Muscle of leg (tissue), 11 donors: ENCODE results near the gene PEX11B. TPM values are rescaled to one million over a fixed set of nuclear protein-coding genes. Genes with fewer than 3 reads are reported as not detected.

Source experiments
- DNase-seq: peaks from one replicate; pipeline ENCODE4 v3.0.0; 2013
- H3K27ac ChIP-seq: one replicate; pipeline ENCODE4 v1.5.1; 2013; ENCODE audit warnings: mild to moderate bottlenecking, low read length, control low read depth
- H3K27me3 ChIP-seq: one replicate; pipeline ENCODE4 v1.6.1; 2013; ENCODE audit warnings: low read length; ENCODE audit not compliant: control insufficient read depth, insufficient read depth
- H3K36me3 ChIP-seq: one replicate; pipeline ENCODE4 v1.6.1; 2013; ENCODE audit warnings: low read length; ENCODE audit not compliant: control insufficient read depth, insufficient read depth
- H3K4me1 ChIP-seq: one replicate; pipeline ENCODE4 v1.6.1; 2013; ENCODE audit warnings: low read length; ENCODE audit not compliant: control insufficient read depth, insufficient read depth
- H3K4me3 ChIP-seq: one replicate; pipeline ENCODE4 v1.5.1; 2013; ENCODE audit warnings: low read length, control low read depth
- H3K9me3 ChIP-seq: replicated peaks from 2 replicates; pipeline ENCODE4 v1.6.1; 2013; ENCODE audit warnings: low read depth, low read length; ENCODE audit not compliant: control insufficient read depth
- WGBS: methylation state at CpG from one replicate; pipeline ENCODE4 v1.1.5; 2013; ENCODE audit warnings: missing lambda C conversion rate; ENCODE audit not compliant: insufficient coverage; 5-methylcytosine and 5-hydroxymethylcytosine counted together
- polyA plus RNA-seq, 8 donors: library from polyadenylated mRNA; unstranded; fragments of 120-200 nt; gene quantifications; one replicate each; pipeline versions ENCODE4 v1.2.1 to v1.2.3, GENCODE V29; 2013; ENCODE audit warnings: inconsistent platforms in 1 of 8, low replicate concordance in 1 of 8; ENCODE audit not compliant: insufficient read length in 8 of 8, insufficient read depth in 1 of 8
- total RNA-seq: library from RNA; stranded (reverse); fragments of 120-200 nt; gene quantifications from one replicate; pipeline ENCODE4 v1.2.4, GENCODE V29; 2013

Gene PEX11B
- total and polyA plus RNA-seq, 9 donors: 18.0 to 24.9 (median 23.4) TPM

DNA sequence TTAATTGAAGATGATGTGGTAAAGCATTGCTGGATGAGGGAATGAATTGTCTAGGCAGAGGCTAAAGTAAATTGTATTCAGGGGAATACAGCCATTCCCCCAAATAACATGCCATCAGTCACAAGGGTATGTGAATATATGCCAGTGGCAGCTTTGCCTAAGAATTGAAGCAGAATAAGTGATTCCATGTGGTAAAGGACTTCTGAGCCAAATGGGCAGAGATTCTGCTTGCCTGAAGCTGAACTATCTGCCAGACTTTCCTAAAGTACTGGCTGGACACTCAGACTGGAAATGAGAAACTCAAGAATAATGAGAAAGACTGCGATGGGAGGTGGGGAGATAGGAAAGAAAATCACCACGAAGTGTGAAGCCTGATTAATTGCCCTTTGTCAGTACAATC, 36.9 kb upstream of the PEX11B start:
- Histone ChIP-seq H3K9me3 (no peaks in the 10 kb centered on the region), H3K4me1 (peaks cover 27% of the 10 kb centered on the region), H3K27me3 (no peaks in the 10 kb centered on the region), H3K4me3 (no peak overlapping the region), H3K36me3 (peaks cover 14% of the 10 kb centered on the region), H3K27ac (peak overlapping the region; percentile 89)
- DNase-seq: peak; percentile 86
- WGBS: no CpG with 5 or more reads among the region's 2 CpGs

- 83% methylated on average over 1 of the region's 6 CpGs for WGBS
- Histone ChIP-seq H3K27me3 (no peaks in the 10 kb centered on the region), H3K4me3 (no peak overlapping the region), H3K27ac (no peak overlapping the region), H3K4me1 (peaks cover 19% of the 10 kb centered on the region), H3K9me3 (no peaks in the 10 kb centered on the region), H3K36me3 (peaks cover 23% of the 10 kb centered on the region)
- no peak for DNase-seq
These were observed 35.3 kb upstream of the PEX11B start for GRCh38 chr1:145953861-145954260.

- no peak for DNase-seq
- 100% methylated on average over 2 of the region's 3 CpGs for WGBS
- Histone ChIP-seq H3K36me3 (peaks cover 23% of the 10 kb centered on the region), H3K9me3 (no peaks in the 10 kb centered on the region), H3K27me3 (no peaks in the 10 kb centered on the region), H3K27ac (no peak overlapping the region), H3K4me1 (peaks cover 16% of the 10 kb centered on the region), H3K4me3 (no peak overlapping the region)
These were observed 34.4 kb upstream of the PEX11B start for GRCh38 chr1:145952903-145953302.

- no CpG with 5 or more reads among the region's 1 CpG for WGBS
- Histone ChIP-seq H3K27ac (no peak overlapping the region), H3K9me3 (no peaks in the 10 kb centered on the region), H3K27me3 (no peaks in the 10 kb centered on the region), H3K4me1 (peaks cover 13% of the 10 kb centered on the region), H3K36me3 (peaks cover 32% of the 10 kb centered on the region), H3K4me3 (no peak overlapping the region)
- DNase-seq: no peak
These were observed 33.0 kb upstream of the PEX11B start for GRCh38 chr1:145951526-145951925.

GRCh38 chr1:145949219-145949618, 30.7 kb upstream of the PEX11B start:
- 81% methylated on average over 4 of the region's 4 CpGs for WGBS
- H3K36me3 ChIP-seq: peaks cover 40% of the 10 kb centered on the region
- no peak for DNase-seq
- no peak overlapping the region for H3K4me3 ChIP-seq
- H3K9me3 ChIP-seq: no peaks in the 10 kb centered on the region
- H3K27me3 ChIP-seq: no peaks in the 10 kb centered on the region
- H3K27ac ChIP-seq: no peak overlapping the region
- no peaks in the 10 kb centered on the region for H3K4me1 ChIP-seq

DNA sequence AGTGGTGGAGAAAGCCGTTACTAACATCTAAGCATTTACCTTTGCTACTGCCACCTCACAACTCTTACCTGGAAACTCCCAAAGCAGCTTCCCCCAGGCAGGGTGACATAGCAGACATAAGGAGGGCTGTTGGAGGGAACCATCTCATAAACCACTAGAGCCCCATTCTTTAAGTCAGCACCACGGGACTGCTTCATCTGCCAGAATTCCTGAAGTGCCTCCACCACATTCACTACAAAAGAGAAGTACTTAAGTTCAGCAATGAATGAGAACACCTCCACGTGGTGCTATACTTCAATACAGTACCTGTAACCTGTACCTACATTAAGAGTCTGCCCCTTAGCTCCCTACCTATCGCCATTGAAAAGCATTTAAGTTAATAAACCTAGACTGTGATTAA, 29.0 kb upstream of the PEX11B start:
- H3K4me1 ChIP-seq: no peaks in the 10 kb centered on the region
- no peak for DNase-seq
- peaks cover 45% of the 10 kb centered on the region for H3K36me3 ChIP-seq
- no peak overlapping the region for H3K4me3 ChIP-seq
- no peaks in the 10 kb centered on the region for H3K9me3 ChIP-seq
- WGBS: no CpG with 5 or more reads among the region's 4 CpGs
- H3K27me3 ChIP-seq: no peaks in the 10 kb centered on the region
- no peak overlapping the region for H3K27ac ChIP-seq

DNA sequence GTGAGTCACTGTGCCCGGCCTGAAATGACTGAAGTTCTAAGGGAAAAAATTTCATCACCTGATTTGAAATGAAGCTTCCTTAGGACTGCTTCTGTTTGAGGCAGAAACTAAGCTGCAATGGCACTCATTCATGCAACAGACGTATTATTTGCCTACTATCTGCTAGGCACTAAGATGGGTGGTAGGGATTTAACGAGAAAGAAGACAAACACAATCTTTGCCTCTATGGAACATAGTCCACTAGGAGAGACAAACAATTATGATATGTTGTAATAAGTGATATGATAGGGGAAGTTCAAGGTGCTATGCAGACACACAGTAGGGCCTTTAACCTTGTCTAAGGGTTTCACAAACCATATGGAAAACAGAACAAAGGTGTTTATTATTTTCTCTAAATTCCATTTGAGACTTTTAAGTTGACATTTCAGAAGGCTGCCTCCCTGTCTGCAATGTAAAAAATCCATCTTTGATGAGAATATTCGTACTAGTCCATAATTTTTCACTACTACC, 28.0 kb upstream of the PEX11B start:
- no peaks in the 10 kb centered on the region for H3K27me3 ChIP-seq
- no peak overlapping the region for H3K4me3 ChIP-seq
- DNase-seq: no peak
- H3K9me3 ChIP-seq: no peaks in the 10 kb centered on the region
- no peak overlapping the region for H3K27ac ChIP-seq
- peaks cover 41% of the 10 kb centered on the region for H3K36me3 ChIP-seq
- H3K4me1 ChIP-seq: no peaks in the 10 kb centered on the region
- WGBS: 89% methylated on average over 1 of the region's 4 CpGs

DNA sequence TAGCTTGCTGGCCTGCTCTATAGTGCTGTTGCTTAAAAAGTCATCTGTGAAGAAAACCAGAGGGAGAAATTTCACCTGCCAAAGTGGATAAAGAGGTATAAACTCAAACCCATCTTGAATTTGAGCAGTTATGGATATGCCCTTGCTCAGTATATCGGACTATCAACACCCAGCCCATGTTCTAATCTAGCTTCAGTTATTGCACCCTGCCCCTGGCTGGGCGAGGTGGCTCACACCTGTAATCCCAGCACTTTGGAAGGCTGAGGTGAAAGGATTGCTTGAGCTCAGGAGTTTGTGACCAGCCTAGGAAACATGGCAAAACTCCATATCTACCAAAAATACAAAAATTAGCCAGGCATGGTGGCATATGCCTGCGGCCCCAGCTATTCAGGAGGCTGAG, 26.0 kb upstream of the PEX11B start:
- WGBS: no CpG with 5 or more reads among the region's 3 CpGs
- no peak for DNase-seq
- H3K9me3 ChIP-seq: no peaks in the 10 kb centered on the region
- no peak overlapping the region for H3K27ac ChIP-seq
- no peaks in the 10 kb centered on the region for H3K4me1 ChIP-seq
- peaks cover 40% of the 10 kb centered on the region for H3K36me3 ChIP-seq
- H3K27me3 ChIP-seq: no peaks in the 10 kb centered on the region
- H3K4me3 ChIP-seq: no peak overlapping the region

GRCh38 chr1:145942871-145943270, 24.4 kb upstream of the PEX11B start:
- 90% methylated on average over 2 of the region's 6 CpGs for WGBS
- Histone ChIP-seq H3K27me3 (no peaks in the 10 kb centered on the region), H3K4me1 (no peaks in the 10 kb centered on the region), H3K9me3 (no peaks in the 10 kb centered on the region), H3K4me3 (no peak overlapping the region), H3K27ac (peak overlapping the region; percentile 49), H3K36me3 (peaks cover 38% of the 10 kb centered on the region)
- peak; percentile 69 for DNase-seq

- peaks cover 39% of the 10 kb centered on the region for H3K36me3 ChIP-seq
- no peaks in the 10 kb centered on the region for H3K27me3 ChIP-seq
- DNase-seq: no peak
- no peaks in the 10 kb centered on the region for H3K4me1 ChIP-seq
- H3K4me3 ChIP-seq: no peak overlapping the region
- WGBS: 72% methylated on average over 2 of the region's 4 CpGs
- no peak overlapping the region for H3K27ac ChIP-seq
- H3K9me3 ChIP-seq: no peaks in the 10 kb centered on the region
These were observed 23.9 kb upstream of the PEX11B start for GRCh38 chr1:145942405-145942804.

DNA sequence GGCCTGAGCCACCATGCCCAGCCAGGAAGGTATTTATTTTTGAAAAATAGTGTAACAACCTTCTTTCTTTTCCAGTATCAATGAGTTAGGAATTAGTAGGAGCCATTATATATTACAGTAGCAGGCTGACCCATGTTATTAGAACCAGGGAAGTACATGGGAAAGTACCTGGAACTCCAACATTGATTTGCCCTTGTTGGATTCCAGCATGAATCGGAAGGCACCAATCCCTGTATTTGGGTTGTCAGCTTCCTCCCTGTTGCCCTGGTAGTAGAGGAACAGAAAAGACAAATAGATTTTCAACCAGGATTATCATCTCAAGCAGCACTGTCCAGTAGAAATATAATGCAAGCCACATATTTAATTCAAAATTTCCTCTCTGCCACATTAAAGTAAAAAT, 18.9 kb upstream of the PEX11B start:
- Histone ChIP-seq H3K9me3 (no peaks in the 10 kb centered on the region), H3K36me3 (peaks cover 35% of the 10 kb centered on the region), H3K27me3 (no peaks in the 10 kb centered on the region), H3K4me3 (no peak overlapping the region), H3K4me1 (no peaks in the 10 kb centered on the region), H3K27ac (no peak overlapping the region)
- WGBS: no CpG with 5 or more reads among the region's 1 CpG
- DNase-seq: no peak
